Heart left ventricle (tissue), 16 donors: ENCODE results near the gene AMACR. TPM values are rescaled to one million over a fixed set of nuclear protein-coding genes. Genes with fewer than 3 reads are reported as not detected.
A peak's percentile ranks its signal among the peaks of the same experiment; 100 is the strongest.

Experiments used
- ATAC-seq, 4 donors: fragments of 200-7000 bp; cut with Tn5 transposase; one replicate each; pipeline ENCODE4 v1.9.1; 2020 to 2022; ENCODE audit warnings: moderate library complexity in 4 of 4, mild to moderate bottlenecking in 3 of 4, moderate number of reproducible peaks in 1 of 4
- DNase-seq, 5 donors: peaks; one replicate each; pipeline ENCODE4 v3.0.0-alpha.2; 2020
- H3K27ac ChIP-seq, 12 donors: fragments of 200-600 bp; sonication (generic) in 4 of 12; one replicate each; pipeline versions ENCODE4 v1.5.0 to v1.8.0; 2016 to 2022; ENCODE audit warnings: mild to moderate bottlenecking in 2 of 12
- H3K27me3 ChIP-seq, 9 donors: fragments of 200-600 bp; sonication (generic) in 2 of 9; one replicate each; pipeline versions ENCODE4 v1.5.1 to v1.8.0; 2016 to 2022; ENCODE audit warnings: mild to moderate bottlenecking in 3 of 9
- H3K36me3 ChIP-seq, 9 donors: fragments of 200-600 bp; sonication (generic) in 2 of 9; one replicate each; pipeline versions ENCODE4 v1.5.0 to v1.8.0; 2018 to 2022; ENCODE audit warnings: mild to moderate bottlenecking in 2 of 9
- H3K4me1 ChIP-seq, 12 donors: fragments of 200-600 bp; sonication (generic) in 4 of 12; one replicate each; pipeline versions ENCODE4 v1.5.0 to v1.8.0; 2016 to 2022; ENCODE audit warnings: mild to moderate bottlenecking in 3 of 12
- H3K4me3 ChIP-seq, 12 donors: fragments of 200-600 bp; sonication (generic) in 4 of 12; one replicate each; pipeline versions ENCODE4 v1.5.0 to v1.8.0; 2017 to 2022; ENCODE audit warnings: mild to moderate bottlenecking in 9 of 12, moderate library complexity in 4 of 12
- H3K9me3 ChIP-seq, 12 donors: fragments of 200-600 bp; sonication (generic) in 4 of 12; one replicate each; pipeline versions ENCODE4 v1.5.0 to v1.8.0; 2016 to 2022; ENCODE audit warnings: mild to moderate bottlenecking in 1 of 12
- CTCF ChIP-seq, 12 donors: fragments of 200-600 bp; sonication (generic) in 4 of 12; IDR thresholded peaks; one replicate each; pipeline versions ENCODE4 v1.5.0 to v1.8.0; 2018 to 2022; ENCODE audit warnings: antibody characterized with exemption in 12 of 12, mild to moderate bottlenecking in 5 of 12
- POLR2A ChIP-seq, 2 donors: fragments of 450-650 bp; IDR thresholded peaks; one replicate each; pipeline ENCODE4 v1.6.1; 2017; ENCODE audit warnings: antibody characterized with exemption in 2 of 2, mild to moderate bottlenecking in 2 of 2, moderate library complexity in 2 of 2
- WGBS, 4 donors: extraction: QIAGEN DNeasy Blood & Tissue Kit in 2 of 4; methylation state at CpG; one replicate each; pipeline versions ENCODE4 v1.1.5 to v1.1.7; 2013 to 2018; 5-methylcytosine and 5-hydroxymethylcytosine counted together
- intact Hi-C, 10 donors: fragments of 100-400 bp; cut with DNase I; formaldehyde crosslinking; loops; one replicate each; pipeline versions ENCODE4 v1.11.1 to v1.14.2; 2022
- polyA plus RNA-seq, 2 donors: library from polyadenylated mRNA; stranded (reverse); fragments of 200-250 nt; gene quantifications; one replicate each; pipeline ENCODE4 v1.2.3, GENCODE V29; 2013
- total RNA-seq, 9 donors: library from RNA; depleted of rRNA in 2 of 9; stranded (reverse); fragments of >200 nt in 2 of 9; fragmentation: NEBNext Ultra II Directional in 3 of 9; extraction: Animal tissue kit (Norgen Biotek cat#: 25700) in 3 of 9; gene quantifications; one replicate each; pipeline versions ENCODE4 v1.1.0 to v1.2.4, GENCODE V29; 2016 to 2023
- donor health status: ischemic (EF 13 %, LVEDD 7.1; RV severe dilation, severe dysfunction).
- donor health status: healthy with polysubstance abuse.
- donor health status: DM: no; HTN: yes; CAD: no.
- donor health status: DM: no; HTN: no; CAD: no.
- donor health status: ischemic (EF 25% LVEDD 6.9; RV normal size, moderate dysfunction).
- donor health status: ischemic (EF 25% LVEDD 5.7; RV mildly dilated, moderate dysfunction).
- donor health status: healthy.
- donor health status: DM: yes; HTN: yes; CAD: no.
- donor health status: ischemic (EF 35%, LVEDD 5.7; RV mildly dilated, moderate dysfunction).
- donor health status: nonischemic (EF 11% LVEDD 7.7; RV severe dilation, severe dysfunction).
- donor health status: DM: yes; HTN: yes; CAD: no.
- donor health status: PGD.
- donor health status: ischemic (EF 29% LVEDD 5.4; RV normal size, mild dysfunction).
- donor health status: nonischemic (EF 23%, LVEDD 6.1; RV moderate dilation, normal function).

AMACR gene
- total and polyA plus RNA-seq, 11 donors, result 2.6 to 17.5 (median 6.6) TPM

DNA sequence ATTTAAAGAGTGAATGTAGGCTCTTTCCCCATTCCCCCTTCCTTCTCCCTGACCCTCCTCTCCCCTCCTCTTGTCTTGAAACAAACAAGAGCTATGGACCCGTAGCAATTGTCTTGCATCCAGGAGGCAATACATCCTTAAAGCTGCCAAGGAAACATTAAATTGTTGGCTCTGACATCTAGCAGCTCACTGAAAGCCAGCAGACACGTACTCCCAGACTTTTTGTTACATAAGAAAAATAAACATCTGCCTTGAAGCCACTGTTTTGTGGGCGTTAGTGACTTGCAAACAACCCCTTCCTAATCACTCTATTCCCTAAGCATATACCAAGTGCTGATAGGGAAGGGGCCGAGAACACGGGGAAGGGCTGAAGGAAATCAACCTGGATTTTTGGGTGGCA, 32.0 kb downstream of the AMACR start:
- no peaks in the 10 kb centered on the region for H3K36me3 ChIP-seq
- DNase-seq, result no peak
- no peak for ATAC-seq
- no peak overlapping the region for H3K4me3 ChIP-seq
- no peaks in the 10 kb centered on the region for H3K9me3 ChIP-seq
- intact Hi-C loops, result loop anchor here in 1 of 10 donors (10.0 kb wide), 1 partner anchor 541 kb away; no protein-coding TSS in a partner anchor
- no peak for TF ChIP-seq POLR2A (IDR thresholded peaks at IDR 0.05)
- no peak for TF ChIP-seq CTCF (IDR thresholded peaks at IDR 0.05)
- 43 to 56% (median 45%) methylated on average over 5 of the region's 5 CpGs for WGBS, 4 donors
- H3K27me3 ChIP-seq, result no peaks in the 10 kb centered on the region
- H3K27ac ChIP-seq, result peak overlapping the region in 2 of 12 donors; percentile 32 to 69
- H3K4me1 ChIP-seq, result peaks cover 0 to 9% (median 0%) of the 10 kb centered on the region in 12 donors

DNA sequence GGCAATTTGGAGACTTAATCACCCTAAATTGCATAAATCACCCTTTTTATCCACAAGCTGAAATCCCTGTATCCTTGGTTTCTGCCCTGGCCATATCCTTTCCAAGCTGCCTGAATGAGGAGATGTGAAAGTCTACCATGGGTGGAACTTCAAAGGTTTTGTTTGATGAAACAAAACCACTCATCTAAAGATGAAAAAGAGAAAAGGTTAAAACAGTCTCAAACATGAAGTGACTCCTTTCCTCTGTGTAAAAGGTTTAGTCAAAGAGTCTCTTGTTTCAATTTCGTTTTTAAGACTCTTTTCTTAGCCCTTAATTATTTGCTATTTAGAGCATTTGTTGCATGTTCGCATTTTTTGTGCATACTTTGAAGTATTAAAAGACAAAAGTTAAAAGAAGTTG, 34.6 kb downstream of the AMACR start:
- no peak for TF ChIP-seq CTCF (IDR thresholded peaks at IDR 0.05)
- TF ChIP-seq POLR2A (IDR thresholded peaks at IDR 0.05), result no peak
- no peaks in the 10 kb centered on the region for H3K9me3 ChIP-seq
- no peaks in the 10 kb centered on the region for H3K27me3 ChIP-seq
- ATAC-seq (no peak), DNase-seq (no peak)
- intact Hi-C loops, result loop anchor here in 3 of 10 donors (5.0 to 10.0 kb wide), 2 partner anchors 536 to 538 kb away; no protein-coding TSS in a partner anchor
- WGBS, 4 donors, result 83 to 87% (median 85%) methylated on average over 2 of the region's 2 CpGs
- no peak overlapping the region for H3K27ac ChIP-seq
- no peak overlapping the region for H3K4me3 ChIP-seq
- H3K36me3 ChIP-seq, result no peaks in the 10 kb centered on the region
- peaks cover 0 to 13% (median under 1%) of the 10 kb centered on the region in 12 donors for H3K4me1 ChIP-seq

GRCh38 chr5:33969572-33970452, 38.0 kb downstream of the AMACR start:
- DNase-seq (peak in 3 of 5 donors; percentile 13 to 19 (median 18)), ATAC-seq (peak; percentile 64 to 81 (median 70))
- H3K36me3 ChIP-seq, result no peaks in the 10 kb centered on the region
- no peak overlapping the region for H3K4me3 ChIP-seq
- WGBS, 4 donors, result 51 to 62% (median 57%) methylated on average over 10 of the region's 10 CpGs
- intact Hi-C loops, result loop anchor here in 9 of 10 donors (2.0 to 10.0 kb wide), 6 partner anchors 495 to 535 kb away; no protein-coding TSS in a partner anchor
- no peak overlapping the region for H3K27ac ChIP-seq
- no peaks in the 10 kb centered on the region for H3K27me3 ChIP-seq
- TF ChIP-seq CTCF (IDR thresholded peaks at IDR 0.05), result peak; percentile 52 to 77 (median 62)
- no peak for TF ChIP-seq POLR2A (IDR thresholded peaks at IDR 0.05)
- no peaks in the 10 kb centered on the region for H3K9me3 ChIP-seq
- H3K4me1 ChIP-seq, result peaks cover 0 to 15% (median 0%) of the 10 kb centered on the region in 12 donors
